Mesenchymal stem cell (in vitro differentiated cells and primary cell): ENCODE results near the gene COLQ.

ENCODE experiments used
- DNase-seq: peaks from one replicate; pipeline ENCODE4 v3.0.0-alpha.2; 2013
- H2AFZ ChIP-seq: one replicate; pipeline ENCODE4 v1.6.1; 2013; ENCODE audit warnings: low read depth, mild to moderate bottlenecking, control low read depth, inconsistent platforms, low read length, moderate library complexity
- H2AK5ac ChIP-seq: 2 replicates; pipeline ENCODE4 v1.6.1; 2013; ENCODE audit warnings: low read length, moderate library complexity, mild to moderate bottlenecking, inconsistent platforms; ENCODE audit not compliant: severe bottlenecking
- H2BK120ac ChIP-seq: one replicate; pipeline ENCODE4 v1.6.1; 2013; ENCODE audit warnings: low read depth, mild to moderate bottlenecking, inconsistent platforms, low read length, moderate library complexity
- H2BK12ac ChIP-seq, 2 experiments: one replicate each; pipeline ENCODE4 v1.6.1; 2013; ENCODE audit warnings: inconsistent platforms in 2 of 2, low read length in 2 of 2, mild to moderate bottlenecking in 2 of 2, moderate library complexity in 2 of 2, control low read depth in 1 of 2
- H2BK15ac ChIP-seq: one replicate; pipeline ENCODE4 v1.6.1; 2013; ENCODE audit warnings: mild to moderate bottlenecking, low read depth, inconsistent platforms; ENCODE audit not compliant: poor library complexity, severe bottlenecking
- H2BK5ac ChIP-seq: 2 replicates; pipeline ENCODE4 v1.6.1; 2013; ENCODE audit warnings: low read depth, mild to moderate bottlenecking, low read length, control low read depth, inconsistent platforms; ENCODE audit not compliant: poor library complexity, severe bottlenecking
- H3K14ac ChIP-seq, 2 experiments: one replicate each; pipeline ENCODE4 v1.6.1; 2013; ENCODE audit warnings: inconsistent platforms in 2 of 2, low read length in 2 of 2, control low read depth in 1 of 2, mild to moderate bottlenecking in 1 of 2, moderate library complexity in 1 of 2
- H3K18ac ChIP-seq, 2 experiments: one replicate each; pipeline ENCODE4 v1.6.1; 2013; ENCODE audit warnings: inconsistent platforms in 2 of 2, low read length in 2 of 2, control low read depth in 1 of 2, low read depth in 1 of 2, mild to moderate bottlenecking in 1 of 2
- H3K23ac ChIP-seq, 2 experiments: one replicate each; pipeline ENCODE4 v1.6.1; 2013; ENCODE audit warnings: inconsistent platforms in 2 of 2, low read length in 2 of 2, mild to moderate bottlenecking in 2 of 2, moderate library complexity in 2 of 2, control low read depth in 1 of 2
- H3K27ac ChIP-seq: 2 replicates; pipeline ENCODE4 v1.5.1; 2013; ENCODE audit warnings: mild to moderate bottlenecking, moderate library complexity, low read length, control low read depth, inconsistent platforms; ENCODE audit not compliant: poor library complexity, severe bottlenecking
- H3K27me3 ChIP-seq, 2 experiments: 2 replicates each; pipeline versions ENCODE4 v1.6.1 to v1.7.0; 2013; ENCODE audit warnings: low read length in 2 of 2, mild to moderate bottlenecking in 2 of 2, moderate library complexity in 2 of 2, control low read depth in 1 of 2, inconsistent platforms in 1 of 2; ENCODE audit not compliant: control insufficient read depth in 1 of 2, insufficient read depth in 1 of 2
- H3K36me3 ChIP-seq, 2 experiments: 2 replicates each; pipeline versions ENCODE4 v1.6.1 to v1.7.0; 2013; ENCODE audit warnings: low read length in 2 of 2, control low read depth in 1 of 2, inconsistent platforms in 1 of 2, low read depth in 1 of 2, mild to moderate bottlenecking in 1 of 2; ENCODE audit not compliant: insufficient read depth in 2 of 2, control insufficient read depth in 1 of 2
- H3K4ac ChIP-seq, 2 experiments: one replicate each; pipeline ENCODE4 v1.6.1; 2013; ENCODE audit warnings: inconsistent platforms in 2 of 2, low read length in 2 of 2, mild to moderate bottlenecking in 2 of 2, moderate library complexity in 2 of 2, control low read depth in 1 of 2, low read depth in 1 of 2
- H3K4me1 ChIP-seq: 2 replicates; pipeline ENCODE4 v1.6.1; 2013; ENCODE audit warnings: low read depth, low read length, control low read depth; ENCODE audit not compliant: control insufficient read depth, insufficient read depth
- H3K4me2 ChIP-seq: 2 replicates; pipeline ENCODE4 v1.6.1; 2013; ENCODE audit warnings: low read length, mild to moderate bottlenecking, inconsistent platforms; ENCODE audit not compliant: poor library complexity, severe bottlenecking
- H3K4me3 ChIP-seq, 2 experiments: 2 replicates each; pipeline versions ENCODE4 v1.5.1 to v1.7.0; 2013; ENCODE audit warnings: low read length in 2 of 2, mild to moderate bottlenecking in 2 of 2, control low read depth in 1 of 2, low read depth in 1 of 2; ENCODE audit not compliant: insufficient read depth in 1 of 2
- H3K79me1 ChIP-seq: replicated peaks from 2 replicates; pipeline ENCODE4 v1.6.1; 2013; ENCODE audit warnings: mild to moderate bottlenecking, control low read depth, low read length, inconsistent platforms; ENCODE audit not compliant: poor library complexity, severe bottlenecking
- H3K9ac ChIP-seq: 2 replicates; pipeline ENCODE4 v1.7.0; 2013; ENCODE audit warnings: mild to moderate bottlenecking, low read length, moderate library complexity
- H3K9me3 ChIP-seq: 2 replicates; pipeline ENCODE4 v1.7.0; 2013; ENCODE audit warnings: mild to moderate bottlenecking, low read length; ENCODE audit not compliant: control insufficient read depth
- H4K8ac ChIP-seq: one replicate; pipeline ENCODE4 v1.6.1; 2013; ENCODE audit warnings: inconsistent platforms, mild to moderate bottlenecking, low read length, moderate library complexity
- H4K91ac ChIP-seq: one replicate; pipeline ENCODE4 v1.6.1; 2013; ENCODE audit warnings: mild to moderate bottlenecking, low read length, inconsistent platforms
- WGBS: methylation state at CpG from one replicate; pipeline ENCODE4 v1.1.7; 2013; ENCODE audit warnings: mixed read lengths; 5-methylcytosine and 5-hydroxymethylcytosine counted together

Gene COLQ

DNA sequence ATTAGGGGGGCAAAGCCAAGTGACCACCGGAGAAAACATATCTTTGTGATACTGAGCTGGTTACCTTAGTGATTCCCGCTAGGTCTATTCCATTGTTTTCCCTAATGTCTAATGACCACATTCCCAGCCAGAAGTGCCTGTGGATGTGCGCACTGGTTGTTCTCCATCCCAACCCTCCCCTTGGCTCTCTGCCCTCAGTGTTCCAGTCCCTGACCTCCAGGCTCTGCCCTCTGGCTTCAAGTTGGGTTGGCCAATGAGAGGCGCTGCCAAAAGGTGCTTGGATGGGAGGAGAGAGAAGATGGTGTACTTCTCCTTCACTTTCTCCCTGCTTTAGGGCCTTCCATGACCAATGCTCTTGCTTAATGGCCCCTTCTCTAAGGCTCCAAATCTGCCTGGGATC is 2.4 kb downstream of the COLQ start:
- Histone ChIP-seq H3K23ac (no peak overlapping the region), H3K9me3 (no peaks in the 10 kb centered on the region), H2BK15ac (no peak overlapping the region), H3K18ac (no peak overlapping the region), H4K8ac (no peak overlapping the region), H3K4me1 (peaks cover 2% of the 10 kb centered on the region), H2BK120ac (no peak overlapping the region), H3K4me3 (no peak overlapping the region), H3K27ac (no peak overlapping the region), H2AK5ac (no peak overlapping the region), H2BK12ac (no peak overlapping the region), H3K36me3 (no peaks in the 10 kb centered on the region), H3K14ac (no peak overlapping the region), H3K27me3 (peaks cover 0 to 22% of the 10 kb centered on the region in 2 experiments), H3K4ac (no peak overlapping the region), H3K79me1 (no peaks in the 10 kb centered on the region), H3K9ac (no peak overlapping the region), H2BK5ac (no peak overlapping the region), H2AFZ (no peak overlapping the region), H3K4me2 (no peak overlapping the region), H4K91ac (no peak overlapping the region)
- no peak for DNase-seq
- 96% methylated on average over 4 of the region's 4 CpGs for WGBS

- no peak overlapping the region for H3K18ac ChIP-seq
- H3K4me2 ChIP-seq: no peak overlapping the region
- no peak overlapping the region for H3K9ac ChIP-seq
- no peak overlapping the region for H2AFZ ChIP-seq
- no peaks in the 10 kb centered on the region for H3K9me3 ChIP-seq
- H3K36me3 ChIP-seq: no peaks in the 10 kb centered on the region
- no peak overlapping the region for H3K23ac ChIP-seq
- H3K27me3 ChIP-seq: peaks cover 0 to 3% of the 10 kb centered on the region in 2 experiments
- no peak overlapping the region for H3K4me3 ChIP-seq
- no peak overlapping the region for H4K8ac ChIP-seq
- no peak overlapping the region for H2BK15ac ChIP-seq
- H3K4ac ChIP-seq: no peak overlapping the region
- no peak overlapping the region for H2BK12ac ChIP-seq
- H2BK120ac ChIP-seq: no peak overlapping the region
- DNase-seq: no peak
- H3K4me1 ChIP-seq: no peaks in the 10 kb centered on the region
- H3K14ac ChIP-seq: no peak overlapping the region
- H2BK5ac ChIP-seq: no peak overlapping the region
- 88% methylated on average over 2 of the region's 4 CpGs for WGBS
- no peaks in the 10 kb centered on the region for H3K79me1 ChIP-seq
- H2AK5ac ChIP-seq: no peak overlapping the region
- no peak overlapping the region for H4K91ac ChIP-seq
- no peak overlapping the region for H3K27ac ChIP-seq
These were observed 6.7 kb downstream of the COLQ start for GRCh38 chr3:15514663-15515340.

- H3K14ac ChIP-seq: no peak overlapping the region
- no peak overlapping the region for H2BK15ac ChIP-seq
- WGBS: 84% methylated on average over 4 of the region's 5 CpGs
- no peaks in the 10 kb centered on the region for H3K79me1 ChIP-seq
- no peaks in the 10 kb centered on the region for H3K9me3 ChIP-seq
- H3K18ac ChIP-seq: no peak overlapping the region
- H4K91ac ChIP-seq: no peak overlapping the region
- H3K36me3 ChIP-seq: no peaks in the 10 kb centered on the region
- H3K4me1 ChIP-seq: no peaks in the 10 kb centered on the region
- no peak overlapping the region for H3K27ac ChIP-seq
- H3K27me3 ChIP-seq: no peaks in the 10 kb centered on the region
- no peak for DNase-seq
- no peak overlapping the region for H2AK5ac ChIP-seq
- no peak overlapping the region for H2BK12ac ChIP-seq
- no peak overlapping the region for H3K4me3 ChIP-seq
- no peak overlapping the region for H2BK120ac ChIP-seq
- H4K8ac ChIP-seq: no peak overlapping the region
- H3K4ac ChIP-seq: no peak overlapping the region
- H2BK5ac ChIP-seq: no peak overlapping the region
- no peak overlapping the region for H2AFZ ChIP-seq
- no peak overlapping the region for H3K9ac ChIP-seq
- H3K23ac ChIP-seq: no peak overlapping the region
- no peak overlapping the region for H3K4me2 ChIP-seq
These were observed 7.5 kb downstream of the COLQ start for GRCh38 chr3:15513810-15514662.

GRCh38 chr3:15513116-15513515 is 8.4 kb downstream of the COLQ start:
- H2AFZ ChIP-seq: no peak overlapping the region
- H3K4me3 ChIP-seq: no peak overlapping the region
- H3K18ac ChIP-seq: no peak overlapping the region

More at GRCh38 chr3:15513116-15513515, 8.4 kb downstream of the COLQ start:
- Histone ChIP-seq H2BK120ac (no peak overlapping the region), H3K36me3 (no peaks in the 10 kb centered on the region), H3K9ac (no peak overlapping the region), H3K14ac (no peak overlapping the region), H4K8ac (no peak overlapping the region), H2BK5ac (no peak overlapping the region), H2BK12ac (no peak overlapping the region), H3K27me3 (no peaks in the 10 kb centered on the region), H4K91ac (no peak overlapping the region), H3K79me1 (no peaks in the 10 kb centered on the region), H2AK5ac (no peak overlapping the region), H3K4me1 (no peaks in the 10 kb centered on the region), H3K23ac (no peak overlapping the region), H3K9me3 (no peaks in the 10 kb centered on the region), H3K4ac (no peak overlapping the region), H2BK15ac (no peak overlapping the region), H3K27ac (no peak overlapping the region), H3K4me2 (no peak overlapping the region)
- 97% methylated on average over 4 of the region's 7 CpGs for WGBS
- no peak for DNase-seq
